ENCODE data around the gene MAT1A.

DNA sequence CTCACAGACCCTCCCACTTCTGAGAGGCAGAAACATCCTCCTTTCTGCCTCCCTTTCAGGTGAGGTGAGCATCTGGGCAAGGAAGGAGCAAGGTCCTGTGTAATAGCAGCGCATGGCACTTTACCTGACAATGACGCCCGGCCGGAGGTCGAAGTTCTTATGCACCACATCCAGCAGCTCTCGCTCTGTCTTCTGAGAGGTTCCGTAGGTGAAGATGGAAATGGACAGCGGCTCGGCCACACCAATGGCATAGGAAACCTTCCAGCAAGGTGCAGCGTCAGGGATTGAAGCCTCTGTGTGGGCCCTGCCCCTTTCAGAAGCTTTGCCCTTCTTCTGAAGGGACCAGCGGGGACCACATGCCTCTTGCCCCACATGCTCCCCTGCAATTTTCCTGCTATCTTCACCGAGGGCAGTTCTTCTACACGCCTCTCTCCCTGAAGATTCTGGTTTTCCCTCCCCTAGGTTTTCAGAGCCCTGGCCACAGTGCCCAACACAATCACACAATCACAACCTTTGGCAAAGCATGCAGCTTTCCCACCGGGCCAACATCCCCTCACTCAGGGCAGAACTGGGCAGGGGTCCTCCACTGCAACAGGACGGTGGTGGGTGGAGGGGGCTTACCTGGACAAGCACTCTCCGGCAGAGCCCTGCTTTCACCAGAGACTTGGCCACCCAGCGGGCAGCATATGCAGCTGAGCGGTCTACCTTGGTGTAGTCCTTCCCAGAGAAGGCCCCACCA is 14.9 kb downstream of the MAT1A start:
- TF ChIP-seq, protein P1, sequence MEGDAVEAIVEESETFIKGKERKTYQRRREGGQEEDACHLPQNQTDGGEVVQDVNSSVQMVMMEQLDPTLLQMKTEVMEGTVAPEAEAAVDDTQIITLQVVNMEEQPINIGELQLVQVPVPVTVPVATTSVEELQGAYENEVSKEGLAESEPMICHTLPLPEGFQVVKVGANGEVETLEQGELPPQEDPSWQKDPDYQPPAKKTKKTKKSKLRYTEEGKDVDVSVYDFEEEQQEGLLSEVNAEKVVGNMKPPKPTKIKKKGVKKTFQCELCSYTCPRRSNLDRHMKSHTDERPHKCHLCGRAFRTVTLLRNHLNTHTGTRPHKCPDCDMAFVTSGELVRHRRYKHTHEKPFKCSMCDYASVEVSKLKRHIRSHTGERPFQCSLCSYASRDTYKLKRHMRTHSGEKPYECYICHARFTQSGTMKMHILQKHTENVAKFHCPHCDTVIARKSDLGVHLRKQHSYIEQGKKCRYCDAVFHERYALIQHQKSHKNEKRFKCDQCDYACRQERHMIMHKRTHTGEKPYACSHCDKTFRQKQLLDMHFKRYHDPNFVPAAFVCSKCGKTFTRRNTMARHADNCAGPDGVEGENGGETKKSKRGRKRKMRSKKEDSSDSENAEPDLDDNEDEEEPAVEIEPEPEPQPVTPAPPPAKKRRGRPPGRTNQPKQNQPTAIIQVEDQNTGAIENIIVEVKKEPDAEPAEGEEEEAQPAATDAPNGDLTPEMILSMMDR (IDR thresholded peaks at IDR 0.05) = no peak
- TF ChIP-seq POLR2A (IDR thresholded peaks at IDR 0.05) = no peak
